SK-N-SH (cell line): ENCODE results near the gene TGFB3. TPM values are rescaled to one million over a fixed set of nuclear protein-coding genes. Genes with fewer than 3 reads are reported as not detected.

ENCODE experiments used
- CTCF ChIA-PET: fragments of 300-600, 350-600 bp; formaldehyde crosslinking; extraction: SDS; loops from one replicate; lab custom pipeline; 2021; lab: Yijun Ruan, JAX
- POLR2A ChIA-PET: fragments of 350-600 bp; sonication (Branson Sonifier 250); formaldehyde crosslinking; extraction: SDS; loops from one replicate; lab custom pipeline; 2020; ENCODE audit warnings: antibody characterized with exemption, inconsistent platforms; lab: Yijun Ruan, JAX
- DNase-seq: peaks from one replicate; pipeline ENCODE4 v3.0.0; 2012
- H2AFZ ChIP-seq: fragments of 200-600 bp; sonication (generic); 2 replicates; pipeline ENCODE4 v1.8.1; 2016; ENCODE audit warnings: antibody characterized with exemption, mild to moderate bottlenecking, low read depth
- H3F3A ChIP-seq: fragments of 200-600 bp; sonication (generic); replicated peaks from 2 replicates; pipeline ENCODE3; 2016; ENCODE audit warnings: antibody characterized with exemption, mild to moderate bottlenecking; ENCODE audit not compliant: insufficient read depth
- H3K27ac ChIP-seq, 2 experiments: fragments of 200-500 bp in 1 of 2; fragments of 200-600 bp in 1 of 2; sonication (Bioruptor generic) in 1 of 2; sonication (generic), shearing (Covaris generic) in 1 of 2; 2 replicates each; pipeline versions ENCODE4 v1.5.1 to v1.6.1; 2014 to 2016; ENCODE audit warnings: low read depth in 2 of 2, inconsistent platforms in 1 of 2, low read length in 1 of 2, mild to moderate bottlenecking in 1 of 2, mixed read lengths in 1 of 2
- H3K27me3 ChIP-seq: fragments of 200-600 bp; sonication (generic), shearing (Covaris generic); 2 replicates; pipeline ENCODE4 v1.6.1; 2016; ENCODE audit warnings: mixed run types; ENCODE audit not compliant: insufficient read depth
- H3K36me3 ChIP-seq, 2 experiments: fragments of 200-500 bp in 1 of 2; fragments of 200-600 bp in 1 of 2; sonication (Bioruptor generic) in 1 of 2; sonication (generic) in 1 of 2; replicated peaks in 1 of 2; 2 replicates each; pipeline versions ENCODE3 to v1.5.1; 2014 to 2016; ENCODE audit warnings: low read length in 1 of 2, mild to moderate bottlenecking in 1 of 2; ENCODE audit not compliant: insufficient read depth in 2 of 2, control insufficient read depth in 1 of 2
- H3K4me1 ChIP-seq, 2 experiments: fragments of 200-500 bp in 1 of 2; fragments of 200-600 bp in 1 of 2; sonication (Bioruptor generic) in 1 of 2; sonication (generic), shearing (Covaris generic) in 1 of 2; 2 replicates each; pipeline versions ENCODE4 v1.5.1 to v1.6.1; 2014 to 2016; ENCODE audit warnings: low read depth in 1 of 2, low read length in 1 of 2, mixed run types in 1 of 2; ENCODE audit not compliant: insufficient read depth in 2 of 2, control insufficient read depth in 1 of 2
- H3K4me2 ChIP-seq: fragments of 200-600 bp; sonication (generic), shearing (Covaris generic); 2 replicates; pipeline ENCODE4 v1.6.1; 2017; ENCODE audit warnings: mixed run types
- H3K4me3 ChIP-seq, 2 experiments: fragments of 200-500 bp in 1 of 2; fragments of 200-600 bp in 1 of 2; sonication (Bioruptor generic) in 1 of 2; sonication (generic), shearing (Covaris generic) in 1 of 2; 2 replicates each; pipeline versions ENCODE4 v1.5.1 to v1.8.1; 2014 to 2016; ENCODE audit warnings: low read depth in 2 of 2, inconsistent platforms in 1 of 2, low read length in 1 of 2, mild to moderate bottlenecking in 1 of 2, mixed read lengths in 1 of 2, moderate library complexity in 1 of 2
- H3K79me2 ChIP-seq: fragments of 200-600 bp; sonication (generic); 2 replicates; pipeline ENCODE4 v1.8.1; 2017; ENCODE audit warnings: mild to moderate bottlenecking; ENCODE audit not compliant: insufficient read depth
- H3K9ac ChIP-seq: fragments of 200-600 bp; sonication (generic); 2 replicates; pipeline ENCODE4 v1.6.1; 2017; ENCODE audit warnings: mixed run types
- H3K9me2 ChIP-seq: fragments of 200-600 bp; sonication (generic); 2 replicates; pipeline ENCODE4 v1.6.1; 2017; ENCODE audit warnings: mixed run types
- H3K9me3 ChIP-seq: fragments of 200-600 bp; sonication (generic); 2 replicates; pipeline ENCODE4 v1.6.1; 2017; ENCODE audit warnings: mixed run types, mild to moderate bottlenecking, moderate library complexity
- H4K20me1 ChIP-seq: fragments of 200-600 bp; sonication (generic); 2 replicates; pipeline ENCODE4 v1.6.1; 2017; ENCODE audit warnings: mild to moderate bottlenecking, mixed run types; ENCODE audit not compliant: insufficient read depth
- CHD2 ChIP-seq: fragments of 150-350 bp; IDR thresholded peaks from 2 replicates; pipeline ENCODE4 v1.6.1; 2018; ENCODE audit warnings: low read length; ENCODE audit not compliant: partially characterized antibody
- EP300 ChIP-seq, 2 experiments: IDR thresholded peaks; 2 replicates each; pipeline versions ENCODE4 v1.4.0 to v1.6.1; 2012; ENCODE audit warnings: borderline replicate concordance in 1 of 2, low read depth in 1 of 2, low read length in 1 of 2
- FOSL2 ChIP-seq: IDR thresholded peaks from 2 replicates; pipeline ENCODE4 v1.4.0; 2012; ENCODE audit warnings: low read depth, mild to moderate bottlenecking, moderate library complexity, borderline replicate concordance
- GATA2 ChIP-seq: sonication (generic); formaldehyde crosslinking; IDR thresholded peaks from 2 replicates; pipeline ENCODE4 v1.5.0; 2020; ENCODE audit warnings: mild to moderate bottlenecking, missing genetic modification reagents
- MEF2A ChIP-seq: IDR thresholded peaks from 2 replicates; pipeline ENCODE4 v1.4.0; 2012; ENCODE audit warnings: low read depth, borderline replicate concordance
- MXI1 ChIP-seq: IDR thresholded peaks from 2 replicates; pipeline ENCODE4 v1.6.1; 2012; ENCODE audit warnings: mild to moderate bottlenecking, low read depth, low read length, improper control_type of control experiment
- NFIC ChIP-seq: IDR thresholded peaks from 2 replicates; pipeline ENCODE4 v1.4.0; 2012; ENCODE audit warnings: borderline replicate concordance
- NRF1 ChIP-seq: IDR thresholded peaks from 2 replicates; pipeline ENCODE4 v1.6.1; 2012; ENCODE audit warnings: low read depth, mild to moderate bottlenecking, low read length
- RCOR1 ChIP-seq: fragments of 150-350 bp; IDR thresholded peaks from 2 replicates; pipeline ENCODE4 v1.6.1; 2017; ENCODE audit warnings: antibody characterized with exemption, low read length
- RXRA ChIP-seq: IDR thresholded peaks from 2 replicates; pipeline ENCODE4 v1.4.0; 2012; ENCODE audit warnings: low read depth, mild to moderate bottlenecking, borderline replicate concordance
- TCF12 ChIP-seq: IDR thresholded peaks from 2 replicates; pipeline ENCODE4 v1.4.0; 2012
- TEAD4 ChIP-seq: IDR thresholded peaks from 2 replicates; pipeline ENCODE4 v1.4.0; 2012; ENCODE audit warnings: mild to moderate bottlenecking, borderline replicate concordance; ENCODE audit not compliant: insufficient read depth
- WGBS: methylation state at CpG from one replicate; pipeline ENCODE4 v1.1.6; 2017; ENCODE audit warnings: low lambda C conversion rate; 5-methylcytosine and 5-hydroxymethylcytosine counted together
- polyA plus RNA-seq, 3 experiments: library from polyadenylated mRNA; depleted of rRNA; stranded (reverse); fragments of >200 nt; gene quantifications; 2 replicates each; pipeline ENCODE4 v1.2.3, GENCODE V29; 2012
- TF ChIP-seq, protein P1 (sequence below): fragments of 150-350 bp; IDR thresholded peaks from 2 replicates; pipeline ENCODE4 v1.6.1; 2017; ENCODE audit warnings: antibody characterized with exemption, low read length, low read depth, borderline replicate concordance
- TF ChIP-seq, protein P2 (sequence below): IDR thresholded peaks from 2 replicates; pipeline ENCODE4; 2012
- TF ChIP-seq, protein P3 (sequence below): fragments of 200-600 bp; sonication (generic); IDR thresholded peaks from 2 replicates; pipeline ENCODE4 v1.6.1; 2017; ENCODE audit warnings: antibody characterized with exemption, mild to moderate bottlenecking, moderate library complexity
- TF ChIP-seq, protein P4 (sequence below): IDR thresholded peaks from 2 replicates; pipeline ENCODE4 v1.4.0; 2012; ENCODE audit warnings: low read depth, borderline replicate concordance

TGFB3 gene
- polyA plus RNA-seq, 1 of the 3 experiments (the other 2 are of a cell fraction) = 7.6 TPM

DNA sequence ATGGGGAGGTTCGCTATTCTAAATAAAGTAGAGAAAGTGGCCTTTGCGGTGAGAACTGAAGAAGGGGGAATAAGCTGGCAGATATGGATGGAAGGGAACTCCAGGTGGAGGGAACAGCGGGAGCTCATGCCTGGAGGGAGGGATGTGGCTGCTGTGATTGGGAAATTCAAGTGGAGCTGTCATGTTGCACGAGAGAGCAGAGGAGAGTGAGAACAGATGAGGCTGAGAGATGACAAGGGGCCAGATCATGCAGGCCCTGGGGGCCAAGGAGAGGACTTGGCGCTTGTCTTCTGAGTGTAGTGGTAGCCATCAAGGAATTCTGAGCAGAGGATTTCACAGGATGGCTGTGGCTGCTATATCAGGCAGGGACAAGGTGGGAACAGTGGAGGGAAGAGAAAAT is 35.0 kb downstream of the TGFB3 start:
- Histone ChIP-seq H4K20me1 (no peaks in the 10 kb centered on the region), H3K4me2 (no peak overlapping the region), H3K9ac (no peak overlapping the region), H3F3A (no peaks in the 10 kb centered on the region), H3K36me3 (peaks cover 0 to 6% of the 10 kb centered on the region in 2 experiments), H3K9me3 (no peaks in the 10 kb centered on the region), H3K27ac (no peak overlapping the region), H2AFZ (no peak overlapping the region), H3K27me3 (no peaks in the 10 kb centered on the region), H3K4me1 (no peaks in the 10 kb centered on the region; a peak in 1 of 4 replicates), H3K9me2 (no peaks in the 10 kb centered on the region), H3K4me3 (no peak overlapping the region), H3K79me2 (no peaks in the 10 kb centered on the region)
- no peak for DNase-seq
- CTCF ChIA-PET = interaction anchor here (0.8 to 1.9 kb wide), 6 partner anchors 18 to 40 kb away, joined by 3 to 4 read pairs (median 4); no protein-coding TSS in a partner anchor
- TF ChIP-seq GATA2 (CRISPR knock-in tag) (no peak), TCF12 (no peak)
- WGBS = 95% methylated on average over 5 of the region's 5 CpGs
- POLR2A ChIA-PET = no interaction called here

DNA sequence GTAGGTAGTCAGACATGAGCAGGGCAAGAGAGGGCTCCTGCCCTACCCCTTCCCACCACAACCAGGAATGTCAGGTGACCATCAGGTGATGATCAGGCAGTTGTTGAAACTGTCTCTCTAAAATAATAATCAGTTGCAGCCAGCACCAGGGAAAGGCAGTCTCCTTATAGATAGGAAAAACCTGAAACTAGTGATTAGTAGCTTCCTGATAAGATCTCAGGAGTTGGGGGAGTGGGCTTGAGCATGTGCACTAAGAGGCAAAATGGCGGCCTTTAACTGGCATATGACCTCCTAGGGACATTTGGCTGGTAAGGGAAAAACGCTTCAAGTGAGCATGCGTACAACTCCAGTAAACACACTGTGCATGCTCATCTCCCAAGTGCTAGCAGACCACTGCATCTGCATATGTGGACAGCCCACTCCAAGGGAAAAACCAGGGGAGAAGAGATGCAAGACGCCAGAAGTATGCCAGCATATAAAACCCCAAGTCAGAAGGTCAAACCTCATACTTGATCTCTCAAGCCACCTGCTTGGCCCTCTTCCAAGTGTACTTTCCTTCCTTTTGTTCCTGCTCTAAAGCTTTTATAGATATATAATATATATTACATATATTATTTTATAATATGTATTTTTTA is 37.1 kb downstream of the TGFB3 start:
- Histone ChIP-seq H3K79me2 (no peaks in the 10 kb centered on the region), H2AFZ (no peak overlapping the region), H3K27me3 (no peaks in the 10 kb centered on the region)
- TF ChIP-seq CHD2 = no peak
- no peak for TF ChIP-seq EP300 (IDR thresholded peaks at IDR 0.05; ENCODE audit: borderline replicate concordance in 1 of 2, low read depth in 1 of 2, low read length in 1 of 2)
- no peak for TF ChIP-seq RCOR1
- TF ChIP-seq NFIC = no peak
- TF ChIP-seq, protein P1, sequence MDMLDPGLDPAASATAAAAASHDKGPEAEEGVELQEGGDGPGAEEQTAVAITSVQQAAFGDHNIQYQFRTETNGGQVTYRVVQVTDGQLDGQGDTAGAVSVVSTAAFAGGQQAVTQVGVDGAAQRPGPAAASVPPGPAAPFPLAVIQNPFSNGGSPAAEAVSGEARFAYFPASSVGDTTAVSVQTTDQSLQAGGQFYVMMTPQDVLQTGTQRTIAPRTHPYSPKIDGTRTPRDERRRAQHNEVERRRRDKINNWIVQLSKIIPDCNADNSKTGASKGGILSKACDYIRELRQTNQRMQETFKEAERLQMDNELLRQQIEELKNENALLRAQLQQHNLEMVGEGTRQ = no peak
- TF ChIP-seq, protein P2, sequence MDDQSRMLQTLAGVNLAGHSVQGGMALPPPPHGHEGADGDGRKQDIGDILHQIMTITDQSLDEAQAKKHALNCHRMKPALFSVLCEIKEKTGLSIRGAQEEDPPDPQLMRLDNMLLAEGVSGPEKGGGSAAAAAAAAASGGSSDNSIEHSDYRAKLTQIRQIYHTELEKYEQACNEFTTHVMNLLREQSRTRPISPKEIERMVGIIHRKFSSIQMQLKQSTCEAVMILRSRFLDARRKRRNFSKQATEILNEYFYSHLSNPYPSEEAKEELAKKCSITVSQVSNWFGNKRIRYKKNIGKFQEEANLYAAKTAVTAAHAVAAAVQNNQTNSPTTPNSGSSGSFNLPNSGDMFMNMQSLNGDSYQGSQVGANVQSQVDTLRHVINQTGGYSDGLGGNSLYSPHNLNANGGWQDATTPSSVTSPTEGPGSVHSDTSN = no peak
- TF ChIP-seq MEF2A = no peak
- no peak for TF ChIP-seq TEAD4
- no peak for TF ChIP-seq NRF1
- TF ChIP-seq, protein P3, sequence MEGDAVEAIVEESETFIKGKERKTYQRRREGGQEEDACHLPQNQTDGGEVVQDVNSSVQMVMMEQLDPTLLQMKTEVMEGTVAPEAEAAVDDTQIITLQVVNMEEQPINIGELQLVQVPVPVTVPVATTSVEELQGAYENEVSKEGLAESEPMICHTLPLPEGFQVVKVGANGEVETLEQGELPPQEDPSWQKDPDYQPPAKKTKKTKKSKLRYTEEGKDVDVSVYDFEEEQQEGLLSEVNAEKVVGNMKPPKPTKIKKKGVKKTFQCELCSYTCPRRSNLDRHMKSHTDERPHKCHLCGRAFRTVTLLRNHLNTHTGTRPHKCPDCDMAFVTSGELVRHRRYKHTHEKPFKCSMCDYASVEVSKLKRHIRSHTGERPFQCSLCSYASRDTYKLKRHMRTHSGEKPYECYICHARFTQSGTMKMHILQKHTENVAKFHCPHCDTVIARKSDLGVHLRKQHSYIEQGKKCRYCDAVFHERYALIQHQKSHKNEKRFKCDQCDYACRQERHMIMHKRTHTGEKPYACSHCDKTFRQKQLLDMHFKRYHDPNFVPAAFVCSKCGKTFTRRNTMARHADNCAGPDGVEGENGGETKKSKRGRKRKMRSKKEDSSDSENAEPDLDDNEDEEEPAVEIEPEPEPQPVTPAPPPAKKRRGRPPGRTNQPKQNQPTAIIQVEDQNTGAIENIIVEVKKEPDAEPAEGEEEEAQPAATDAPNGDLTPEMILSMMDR = no peak
- no peak for TF ChIP-seq TCF12
- TF ChIP-seq, protein P4, sequence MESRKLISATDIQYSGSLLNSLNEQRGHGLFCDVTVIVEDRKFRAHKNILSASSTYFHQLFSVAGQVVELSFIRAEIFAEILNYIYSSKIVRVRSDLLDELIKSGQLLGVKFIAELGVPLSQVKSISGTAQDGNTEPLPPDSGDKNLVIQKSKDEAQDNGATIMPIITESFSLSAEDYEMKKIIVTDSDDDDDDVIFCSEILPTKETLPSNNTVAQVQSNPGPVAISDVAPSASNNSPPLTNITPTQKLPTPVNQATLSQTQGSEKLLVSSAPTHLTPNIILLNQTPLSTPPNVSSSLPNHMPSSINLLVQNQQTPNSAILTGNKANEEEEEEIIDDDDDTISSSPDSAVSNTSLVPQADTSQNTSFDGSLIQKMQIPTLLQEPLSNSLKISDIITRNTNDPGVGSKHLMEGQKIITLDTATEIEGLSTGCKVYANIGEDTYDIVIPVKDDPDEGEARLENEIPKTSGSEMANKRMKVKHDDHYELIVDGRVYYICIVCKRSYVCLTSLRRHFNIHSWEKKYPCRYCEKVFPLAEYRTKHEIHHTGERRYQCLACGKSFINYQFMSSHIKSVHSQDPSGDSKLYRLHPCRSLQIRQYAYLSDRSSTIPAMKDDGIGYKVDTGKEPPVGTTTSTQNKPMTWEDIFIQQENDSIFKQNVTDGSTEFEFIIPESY = no peak
- TF ChIP-seq FOSL2 = no peak
- no peak for TF ChIP-seq MXI1
- no peak for TF ChIP-seq RXRA
- TF ChIP-seq, all 33 proteins: peak for 0
- Histone ChIP-seq H3K4me3 (no peak overlapping the region), H3K9me3 (no peaks in the 10 kb centered on the region), H3K27ac (no peak overlapping the region), H3K9me2 (no peaks in the 10 kb centered on the region), H3K36me3 (peaks cover 0 to 6% of the 10 kb centered on the region in 2 experiments), H4K20me1 (no peaks in the 10 kb centered on the region), H3K9ac (no peak overlapping the region), H3K4me1 (peaks cover 3 to 4% of the 10 kb centered on the region in 2 experiments; a peak in 1 of 4 replicates), H3F3A (no peaks in the 10 kb centered on the region), H3K4me2 (no peak overlapping the region)
- no peak for DNase-seq
- WGBS = 98% methylated on average over 4 of the region's 4 CpGs
- POLR2A ChIA-PET = no interaction called here
- CTCF ChIA-PET = interaction anchor here (1.4 to 4.3 kb wide), 2 partner anchors 32 to 38 kb away, joined by 4 to 17 read pairs; no protein-coding TSS in a partner anchor
